H1 (cell line): ENCODE results near the gene ZBTB47. TPM values are rescaled to one million over a fixed set of nuclear protein-coding genes. Genes with fewer than 3 reads are reported as not detected.

Experiments
- SAP30 ChIP-seq: fragments of 300-600 bp; sonication (generic); IDR thresholded peaks from 2 replicates; pipeline ENCODE4 v1.7.1; 2012; ENCODE audit warnings: low read length, moderate library complexity, mild to moderate bottlenecking, inconsistent platforms; ENCODE audit not compliant: insufficient read depth, insufficient replicate concordance
- polyA plus RNA-seq, 7 experiments: library from polyadenylated mRNA; depleted of rRNA in 3 of 7; stranded (reverse) in 5 of 7; unstranded in 2 of 7; fragments of >200 nt in 5 of 7; fragments of 200-250 nt in 2 of 7; gene quantifications; 1 replicate in 5 of 7; 2 replicates in 1 of 7; 4 replicates in 1 of 7; pipeline versions ENCODE4 v1.2.1 to v1.2.3, GENCODE V29; 2011 to 2013; ENCODE audit warnings: missing spikeins in 2 of 7, mixed read lengths in 2 of 7
- total RNA-seq: library from RNA; stranded (reverse); fragmentation: NEBNext Ultra II Directional; extraction: Animal tissue kit (Norgen Biotek cat#: 25700); gene quantifications from 2 replicates; pipeline ENCODE4 v1.2.1, GENCODE V29; 2021

Gene ZBTB47
- total and polyA plus RNA-seq, 2 of the 8 experiments (the other 6 are each of a cell fraction or from before 2014, with no cell fraction given), result 2.8 to 4.1 TPM

- TF ChIP-seq SAP30, result no peak
Observed at GRCh38 chr3:42705962-42706585, 52.6 kb downstream of the ZBTB47 start (continued).
